Upper lobe of left lung (tissue), 6 donors: Measurements from ENCODE around the gene IGFBP7. TPM values are rescaled to one million over a fixed set of nuclear protein-coding genes. Genes with fewer than 3 reads are reported as not detected.
"Not testable (repeated sequence)": the region's sequence is repeated elsewhere in the genome, so short reads cannot be mapped to it uniquely, and the experiment has no call there.

Source experiments
- ATAC-seq, 2 donors: fragments of 200-7000 bp; cut with Tn5 transposase; one replicate each; pipeline ENCODE4 v1.9.1; 2022; ENCODE audit warnings: mild to moderate bottlenecking in 2 of 2, moderate library complexity in 2 of 2; ENCODE audit not compliant: low FRiP score in 2 of 2
- DNase-seq, 2 donors: peaks; one replicate each; pipeline ENCODE4 v3.0.0-alpha.2; 2019 to 2020
- H3K27ac ChIP-seq, 4 donors: fragments of 200-600 bp; sonication (generic); one replicate each; pipeline ENCODE4 v1.5.1; 2016 to 2019
- H3K27me3 ChIP-seq, 4 donors: fragments of 200-600 bp; sonication (generic); one replicate each; pipeline ENCODE4 v1.5.1; 2017 to 2019
- H3K36me3 ChIP-seq, 4 donors: fragments of 200-600 bp; sonication (generic); one replicate each; pipeline ENCODE4 v1.5.1; 2016 to 2019
- H3K4me1 ChIP-seq, 4 donors: fragments of 200-600 bp; sonication (generic); one replicate each; pipeline ENCODE4 v1.5.1; 2018 to 2019
- H3K4me3 ChIP-seq, 4 donors: fragments of 200-600 bp; sonication (generic); one replicate each; pipeline ENCODE4 v1.5.1; 2017 to 2019; ENCODE audit warnings: mild to moderate bottlenecking in 2 of 4, moderate library complexity in 1 of 4
- H3K9me3 ChIP-seq, 4 donors: fragments of 200-600 bp; sonication (generic); one replicate each; pipeline ENCODE4 v1.5.1; 2018 to 2019
- CTCF ChIP-seq, 6 experiments: fragments of 450-650 bp in 4 of 6; fragments of 200-600 bp in 2 of 6; sonication (generic) in 2 of 6; IDR thresholded peaks; one replicate each; pipeline ENCODE4 v1.5.1; 2016 to 2019; ENCODE audit warnings: antibody characterized with exemption in 6 of 6
- EP300 ChIP-seq, 4 donors: sonication (generic); formaldehyde crosslinking; IDR thresholded peaks; one replicate each; pipeline ENCODE4 v1.5.1; 2017; ENCODE audit warnings: antibody characterized with exemption in 4 of 4, control low read depth in 2 of 4
- POLR2A ChIP-seq, 4 donors: fragments of 450-650 bp; IDR thresholded peaks; one replicate each; pipeline ENCODE4 v1.5.1; 2016 to 2017; ENCODE audit warnings: antibody characterized with exemption in 4 of 4, mild to moderate bottlenecking in 2 of 4
- POLR2AphosphoS5 ChIP-seq, 2 donors: sonication (generic); formaldehyde crosslinking; IDR thresholded peaks; one replicate each; pipeline ENCODE4 v1.5.1; 2017; ENCODE audit warnings: antibody characterized with exemption in 2 of 2
- WGBS, 2 donors: methylation state at CpG; one replicate each; pipeline ENCODE4 v1.1.5; 2017 to 2018; 5-methylcytosine and 5-hydroxymethylcytosine counted together
- total RNA-seq, 6 donors: library from RNA; depleted of rRNA in 4 of 6; stranded (reverse); fragments of >200 nt in 4 of 6; gene quantifications; one replicate each; pipeline versions ENCODE4 v1.1.0 to v1.2.1, GENCODE V29; 2016 to 2021
- donor health status: DM: no; HTN: no; CAD: no; lungs with moderate emphysema.
- donor health status: DM: no; HTN: yes; CAD: no; lungs with severe emphysema.

Gene IGFBP7
- total RNA-seq, 6 donors from 2014 or later: 105 to 705 (median 359) TPM

GRCh38 chr4:57064811-57065711 is 45.1 kb downstream of the IGFBP7 start:
- peak; percentile 23 to 88 for ATAC-seq
- no peaks in the 10 kb centered on the region for H3K9me3 ChIP-seq
- DNase-seq: peak in 1 of 2 donors; percentile 66
- WGBS, 2 donors: 62 to 81% methylated on average over 20 of the region's 20 CpGs
- H3K27me3 ChIP-seq: no peaks in the 10 kb centered on the region
- peak overlapping the region in 3 of 4 donors; percentile 13 to 40 (median 29) for H3K27ac ChIP-seq
- no peak for TF ChIP-seq EP300 (IDR thresholded peaks at IDR 0.05)
- TF ChIP-seq POLR2A (IDR thresholded peaks at IDR 0.05): no peak
- TF ChIP-seq POLR2AphosphoS5 (IDR thresholded peaks at IDR 0.05): no peak
- TF ChIP-seq CTCF (IDR thresholded peaks at IDR 0.05): no peak
- H3K4me3 ChIP-seq: no peak overlapping the region
- H3K4me1 ChIP-seq: peaks cover 4 to 12% (median 7%) of the 10 kb centered on the region in 4 donors
- no peaks in the 10 kb centered on the region for H3K36me3 ChIP-seq

GRCh38 chr4:57064120-57064519 is 46.1 kb downstream of the IGFBP7 start:
- TF ChIP-seq POLR2A (IDR thresholded peaks at IDR 0.05): no peak
- TF ChIP-seq CTCF (IDR thresholded peaks at IDR 0.05): no peak
- no peak for TF ChIP-seq POLR2AphosphoS5 (IDR thresholded peaks at IDR 0.05)
- TF ChIP-seq EP300 (IDR thresholded peaks at IDR 0.05): no peak
- no peak overlapping the region for H3K27ac ChIP-seq
- 63 to 68% methylated on average over 2 of the region's 2 CpGs for WGBS, 2 donors

GRCh38 chr4:57063518-57063917 is 46.7 kb downstream of the IGFBP7 start:
- H3K4me3 ChIP-seq: no peak overlapping the region
- 97 to 100% methylated on average over 1 of the region's 1 CpG for WGBS, 2 donors
- no peaks in the 10 kb centered on the region for H3K9me3 ChIP-seq
- no peak for TF ChIP-seq POLR2AphosphoS5 (IDR thresholded peaks at IDR 0.05)
- TF ChIP-seq POLR2A (IDR thresholded peaks at IDR 0.05): no peak
- no peak for TF ChIP-seq EP300 (IDR thresholded peaks at IDR 0.05)
- no peak for TF ChIP-seq CTCF (IDR thresholded peaks at IDR 0.05)
- H3K27me3 ChIP-seq: no peaks in the 10 kb centered on the region
- peaks cover 4 to 10% (median 7%) of the 10 kb centered on the region in 4 donors for H3K4me1 ChIP-seq
- ATAC-seq: no peak
- no peak for DNase-seq
- no peaks in the 10 kb centered on the region for H3K36me3 ChIP-seq
- H3K27ac ChIP-seq: no peak overlapping the region

More at GRCh38 chr4:57064120-57064519, 46.1 kb downstream of the IGFBP7 start:
- Histone ChIP-seq H3K4me1 (peaks cover 4 to 12% (median 7%) of the 10 kb centered on the region in 4 donors), H3K36me3 (no peaks in the 10 kb centered on the region), H3K9me3 (no peaks in the 10 kb centered on the region), H3K4me3 (no peak overlapping the region), H3K27me3 (no peaks in the 10 kb centered on the region)
- no peak for ATAC-seq
- DNase-seq: no peak

DNA sequence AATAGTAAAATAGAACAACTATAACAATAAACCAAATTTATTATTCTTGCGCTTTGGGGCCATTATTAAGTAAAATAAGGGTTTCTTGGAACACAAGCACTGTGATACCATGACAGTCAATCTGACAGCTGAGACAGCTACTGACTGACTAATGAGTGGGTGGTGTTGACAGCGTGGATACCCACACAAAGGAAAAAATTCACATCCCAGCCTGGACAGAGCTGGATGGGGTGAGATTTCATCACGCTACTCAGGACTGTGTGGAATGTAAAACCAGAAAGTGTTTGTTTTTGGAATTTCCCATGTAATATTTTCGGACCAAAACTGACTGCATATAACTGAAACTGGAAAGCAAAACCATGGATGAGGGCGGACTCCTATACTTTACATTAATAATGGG is 48.8 kb downstream of the IGFBP7 start:
- no peak overlapping the region for H3K27ac ChIP-seq
- DNase-seq (no peak), ATAC-seq (no peak)
- H3K36me3 ChIP-seq: no peaks in the 10 kb centered on the region
- H3K4me3 ChIP-seq: no peak overlapping the region
- TF ChIP-seq CTCF (IDR thresholded peaks at IDR 0.05) (no peak), POLR2A (IDR thresholded peaks at IDR 0.05) (no peak), EP300 (IDR thresholded peaks at IDR 0.05) (no peak), POLR2AphosphoS5 (IDR thresholded peaks at IDR 0.05) (no peak)
- peaks cover 5 to 15% (median 9%) of the 10 kb centered on the region in 4 donors for H3K4me1 ChIP-seq
- no peaks in the 10 kb centered on the region for H3K27me3 ChIP-seq
- no peaks in the 10 kb centered on the region for H3K9me3 ChIP-seq
- WGBS, 2 donors: 64 to 71% methylated on average over 5 of the region's 5 CpGs

- 79 to 86% methylated on average over 6 of the region's 6 CpGs for WGBS, 2 donors
- not testable (repeated sequence) for ATAC-seq, H3K9me3 ChIP-seq, H3K27me3 ChIP-seq, DNase-seq, H3K4me3 ChIP-seq, H3K36me3 ChIP-seq
- Histone ChIP-seq H3K27ac (peak overlapping the region in 1 of 4 donors; percentile 18), H3K4me1 (peaks cover 5 to 15% (median 9%) of the 10 kb centered on the region in 4 donors)
Observed at GRCh38 chr4:57060717-57061067, 49.5 kb downstream of the IGFBP7 start.
